IMR-90 (cell line): Measurements from ENCODE around the gene C15orf40.

Experiments
- POLR2A ChIP-seq: IDR thresholded peaks from 2 replicates; pipeline ENCODE4 v1.6.1; 2012; ENCODE audit warnings: mild to moderate bottlenecking, low read depth, low read length
- TF ChIP-seq, protein P1 (sequence below): conservative IDR thresholded peaks from 2 replicates; pipeline ENCODE4 v1.5.1; 2012; ENCODE audit warnings: mild to moderate bottlenecking, low read depth, low read length, improper control_type of control experiment

DNA sequence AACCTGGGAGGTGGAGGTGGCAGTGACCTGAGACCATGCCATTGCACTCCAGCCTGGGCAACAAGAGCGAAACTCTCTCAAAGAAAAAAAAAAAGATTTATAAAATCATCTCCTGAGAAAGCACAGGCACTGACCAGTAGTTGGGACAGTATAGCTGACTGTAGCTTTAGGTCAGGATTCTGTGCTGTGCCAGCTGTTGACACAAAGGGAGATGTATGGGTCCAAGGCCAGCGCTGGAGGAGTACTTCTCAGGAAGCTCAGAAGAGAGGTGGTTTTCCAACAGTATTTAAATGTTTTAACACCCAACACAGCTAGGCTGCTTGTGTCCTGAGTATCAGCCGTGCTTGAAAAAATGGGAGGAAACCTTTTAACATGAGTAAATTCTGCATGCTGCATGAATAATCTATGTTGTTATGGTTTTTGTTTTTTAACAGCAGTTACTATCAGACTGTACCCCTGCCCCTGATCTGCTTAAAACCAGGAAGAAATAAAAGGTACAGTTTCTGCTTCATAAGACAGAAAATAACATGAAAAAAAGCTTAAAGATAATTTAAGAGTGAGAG, 18.9 kb downstream of the C15orf40 start:
- no peak for TF ChIP-seq POLR2A
- TF ChIP-seq, protein P1, sequence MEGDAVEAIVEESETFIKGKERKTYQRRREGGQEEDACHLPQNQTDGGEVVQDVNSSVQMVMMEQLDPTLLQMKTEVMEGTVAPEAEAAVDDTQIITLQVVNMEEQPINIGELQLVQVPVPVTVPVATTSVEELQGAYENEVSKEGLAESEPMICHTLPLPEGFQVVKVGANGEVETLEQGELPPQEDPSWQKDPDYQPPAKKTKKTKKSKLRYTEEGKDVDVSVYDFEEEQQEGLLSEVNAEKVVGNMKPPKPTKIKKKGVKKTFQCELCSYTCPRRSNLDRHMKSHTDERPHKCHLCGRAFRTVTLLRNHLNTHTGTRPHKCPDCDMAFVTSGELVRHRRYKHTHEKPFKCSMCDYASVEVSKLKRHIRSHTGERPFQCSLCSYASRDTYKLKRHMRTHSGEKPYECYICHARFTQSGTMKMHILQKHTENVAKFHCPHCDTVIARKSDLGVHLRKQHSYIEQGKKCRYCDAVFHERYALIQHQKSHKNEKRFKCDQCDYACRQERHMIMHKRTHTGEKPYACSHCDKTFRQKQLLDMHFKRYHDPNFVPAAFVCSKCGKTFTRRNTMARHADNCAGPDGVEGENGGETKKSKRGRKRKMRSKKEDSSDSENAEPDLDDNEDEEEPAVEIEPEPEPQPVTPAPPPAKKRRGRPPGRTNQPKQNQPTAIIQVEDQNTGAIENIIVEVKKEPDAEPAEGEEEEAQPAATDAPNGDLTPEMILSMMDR = no peak
